Osteoblast (primary cell): Measurements from ENCODE around the gene TRIM44. TPM values are rescaled to one million over a fixed set of nuclear protein-coding genes. Genes with fewer than 3 reads are reported as not detected.

ENCODE experiments used
- DNase-seq: peaks from one replicate; pipeline ENCODE4 v3.0.0; 2011; ENCODE audit warnings: low spot score, mixed read lengths; ENCODE audit not compliant: insufficient read length; ENCODE audit errors: missing footprints
- H2AFZ ChIP-seq: 2 replicates; pipeline ENCODE4 v1.6.0; 2011; ENCODE audit warnings: mild to moderate bottlenecking, low read length
- H3K27ac ChIP-seq: 2 replicates; pipeline ENCODE4 v1.5.1; 2011; ENCODE audit warnings: mild to moderate bottlenecking, low read depth, low read length, moderate library complexity
- H3K27me3 ChIP-seq: 2 replicates; pipeline ENCODE4 v1.6.0; 2012; ENCODE audit warnings: mild to moderate bottlenecking, control low read depth, inconsistent platforms, low read length, moderate library complexity; ENCODE audit not compliant: insufficient read depth
- H3K36me3 ChIP-seq: 2 replicates; pipeline ENCODE4 v1.5.1; 2011; ENCODE audit warnings: mild to moderate bottlenecking, low read length, control low read depth, moderate library complexity; ENCODE audit not compliant: insufficient read depth
- H3K4me1 ChIP-seq: 2 replicates; pipeline ENCODE4 v1.5.1; 2011; ENCODE audit warnings: mild to moderate bottlenecking, low read length, control low read depth, moderate library complexity; ENCODE audit not compliant: insufficient read depth
- H3K4me2 ChIP-seq: 2 replicates; pipeline ENCODE4 v1.6.0; 2011; ENCODE audit warnings: mild to moderate bottlenecking, low read length; ENCODE audit not compliant: insufficient read depth
- H3K4me3 ChIP-seq: fragments of 200-600 bp; sonication (generic); 3 replicates; pipeline ENCODE4 v1.5.1; 2012; ENCODE audit warnings: mild to moderate bottlenecking, low read length, inconsistent platforms; ENCODE audit not compliant: insufficient read depth
- H3K79me2 ChIP-seq: 2 replicates; pipeline ENCODE4 v1.6.0; 2012; ENCODE audit warnings: mild to moderate bottlenecking, low read length, control low read depth, inconsistent platforms; ENCODE audit not compliant: insufficient read depth
- H3K9me3 ChIP-seq: 2 replicates; pipeline ENCODE4 v1.5.1; 2011; ENCODE audit warnings: low read depth, low read length, control low read depth
- H4K20me1 ChIP-seq: 2 replicates; pipeline ENCODE4 v1.6.0; 2012; ENCODE audit warnings: mild to moderate bottlenecking, low read length, control low read depth; ENCODE audit not compliant: insufficient read depth
- CTCF ChIP-seq: IDR thresholded peaks from 2 replicates; pipeline ENCODE4 v1.5.1; 2011; ENCODE audit warnings: mild to moderate bottlenecking, low read depth, low read length, moderate library complexity; ENCODE audit errors: extremely low read depth
- total RNA-seq: library from RNA; depleted of rRNA; stranded (reverse); fragments of >200 nt; gene quantifications from 2 replicates; pipeline ENCODE4 v1.2.3, GENCODE V29; 2012

TRIM44 gene
- total RNA-seq, 1 donor: 40.5 TPM

- Histone ChIP-seq H4K20me1 (no peaks in the 10 kb centered on the region), H3K27ac (no peak overlapping the region), H3K4me2 (no peak overlapping the region), H3K27me3 (no peaks in the 10 kb centered on the region), H3K79me2 (no peaks in the 10 kb centered on the region), H3K9me3 (no peaks in the 10 kb centered on the region), H3K4me1 (no peaks in the 10 kb centered on the region), H3K4me3 (no peak overlapping the region), H3K36me3 (no peaks in the 10 kb centered on the region), H2AFZ (no peak overlapping the region)
- no peak for DNase-seq
- TF ChIP-seq CTCF: no peak
Measured at GRCh38 chr11:35855671-35856070, 193.1 kb downstream of the TRIM44 start.

GRCh38 chr11:35856259-35856658, 193.7 kb downstream of the TRIM44 start:
- no peaks in the 10 kb centered on the region for H4K20me1 ChIP-seq
- H3K27ac ChIP-seq: no peak overlapping the region
- no peaks in the 10 kb centered on the region for H3K27me3 ChIP-seq
- no peak overlapping the region for H2AFZ ChIP-seq
- no peak for TF ChIP-seq CTCF
- no peaks in the 10 kb centered on the region for H3K9me3 ChIP-seq
- H3K4me2 ChIP-seq: no peak overlapping the region
- H3K4me3 ChIP-seq: no peak overlapping the region
- no peak for DNase-seq
- no peaks in the 10 kb centered on the region for H3K36me3 ChIP-seq
- no peaks in the 10 kb centered on the region for H3K4me1 ChIP-seq
- no peaks in the 10 kb centered on the region for H3K79me2 ChIP-seq

GRCh38 chr11:35856756-35857155, 194.2 kb downstream of the TRIM44 start:
- H3K9me3 ChIP-seq: no peaks in the 10 kb centered on the region
- no peaks in the 10 kb centered on the region for H4K20me1 ChIP-seq
- no peak overlapping the region for H2AFZ ChIP-seq
- H3K4me2 ChIP-seq: no peak overlapping the region
- no peak overlapping the region for H3K27ac ChIP-seq
- no peak for DNase-seq
- no peaks in the 10 kb centered on the region for H3K36me3 ChIP-seq
- H3K4me1 ChIP-seq: no peaks in the 10 kb centered on the region
- no peaks in the 10 kb centered on the region for H3K27me3 ChIP-seq
- no peaks in the 10 kb centered on the region for H3K79me2 ChIP-seq
- no peak for TF ChIP-seq CTCF
- H3K4me3 ChIP-seq: no peak overlapping the region

GRCh38 chr11:35857922-35858321, 195.3 kb downstream of the TRIM44 start:
- no peak overlapping the region for H3K4me3 ChIP-seq
- DNase-seq: no peak

More at GRCh38 chr11:35857922-35858321, 195.3 kb downstream of the TRIM44 start:
- no peak overlapping the region for H2AFZ ChIP-seq
- H3K79me2 ChIP-seq: no peaks in the 10 kb centered on the region
- no peaks in the 10 kb centered on the region for H3K9me3 ChIP-seq
- no peaks in the 10 kb centered on the region for H3K36me3 ChIP-seq
- TF ChIP-seq CTCF: no peak
- no peaks in the 10 kb centered on the region for H3K27me3 ChIP-seq
- H3K4me2 ChIP-seq: no peak overlapping the region
- H3K27ac ChIP-seq: no peak overlapping the region
- no peaks in the 10 kb centered on the region for H3K4me1 ChIP-seq
- no peaks in the 10 kb centered on the region for H4K20me1 ChIP-seq
